HEK293T (cell line): ENCODE measurements around the gene JMJD1C.
A peak's percentile ranks its signal among the peaks of the same experiment; 100 is the strongest.

Source experiments
- ARNT ChIP-seq: fragments of 450-650 bp; IDR thresholded peaks from 2 replicates; pipeline ENCODE4 v1.6.1; 2017; ENCODE audit warnings: mild to moderate bottlenecking
- BHLHE40 ChIP-seq: fragments of 450-650 bp; IDR thresholded peaks from 2 replicates; pipeline ENCODE4 v1.6.1; 2016; ENCODE audit warnings: mild to moderate bottlenecking, moderate library complexity, borderline replicate concordance
- ELF4 ChIP-seq: fragments of 450-650 bp; IDR thresholded peaks from 2 replicates; pipeline ENCODE4 v1.6.1; 2017; ENCODE audit warnings: antibody characterized with exemption
- FOXA1 ChIP-seq: fragments of 450-650 bp; IDR thresholded peaks from 2 replicates; pipeline ENCODE4 v1.6.1; 2016; ENCODE audit warnings: mild to moderate bottlenecking
- FOXK2 ChIP-seq: fragments of 450-650 bp; IDR thresholded peaks from 2 replicates; pipeline ENCODE4 v1.6.1; 2016; ENCODE audit warnings: mild to moderate bottlenecking
- FOXM1 ChIP-seq: fragments of 450-650 bp; IDR thresholded peaks from 2 replicates; pipeline ENCODE4 v1.6.1; 2017; ENCODE audit warnings: mild to moderate bottlenecking, borderline replicate concordance
- HDGF ChIP-seq: fragments of 450-650 bp; IDR thresholded peaks from 2 replicates; pipeline ENCODE4 v1.6.1; 2017; ENCODE audit warnings: antibody characterized with exemption, borderline replicate concordance
- LEF1 ChIP-seq: fragments of 450-650 bp; IDR thresholded peaks from 2 replicates; pipeline ENCODE4 v1.6.1; 2017; ENCODE audit warnings: mild to moderate bottlenecking, borderline replicate concordance
- PKNOX1 ChIP-seq: fragments of 450-650 bp; IDR thresholded peaks from 2 replicates; pipeline ENCODE4 v1.6.1; 2016
- SP1 ChIP-seq: fragments of 450-650 bp; IDR thresholded peaks from 2 replicates; pipeline ENCODE4 v1.6.1; 2017
- SUZ12 ChIP-seq: fragments of 450-650 bp; IDR thresholded peaks from 2 replicates; pipeline ENCODE4 v1.6.1; 2016; ENCODE audit warnings: mild to moderate bottlenecking
- TARDBP ChIP-seq: fragments of 450-650 bp; IDR thresholded peaks from 2 replicates; pipeline ENCODE4 v1.6.1; 2016
- ZNF384 ChIP-seq: fragments of 450-650 bp; IDR thresholded peaks from 2 replicates; pipeline ENCODE4 v1.6.1; 2016

- TF ChIP-seq HDGF, result peak; percentile 21; the same call in 1 of the 2 replicates
- peak; percentile 28; the same call in 1 of the 2 replicates for TF ChIP-seq FOXM1
- no peak for TF ChIP-seq BHLHE40
- no peak for TF ChIP-seq ZNF384
- TF ChIP-seq SP1, result no peak
- TF ChIP-seq ARNT, result peak; percentile 40; the same call in 1 of the 2 replicates
- TF ChIP-seq SUZ12, result no peak
- TF ChIP-seq TARDBP, result no peak
- TF ChIP-seq LEF1, result no peak
- no peak for TF ChIP-seq FOXA1
- TF ChIP-seq FOXK2, result no peak
- TF ChIP-seq PKNOX1, result no peak
- no peak for TF ChIP-seq ELF4
Observed at GRCh38 chr10:63465293-63466143, at the start of gene JMJD1C.
